ENCODE data around the gene ARPC1A. TPM values are rescaled to one million over a fixed set of nuclear protein-coding genes. Genes with fewer than 3 reads are reported as not detected.

ARPC1A gene
- total RNA-seq, 1 donor from 2014 or later: 196 TPM

DNA sequence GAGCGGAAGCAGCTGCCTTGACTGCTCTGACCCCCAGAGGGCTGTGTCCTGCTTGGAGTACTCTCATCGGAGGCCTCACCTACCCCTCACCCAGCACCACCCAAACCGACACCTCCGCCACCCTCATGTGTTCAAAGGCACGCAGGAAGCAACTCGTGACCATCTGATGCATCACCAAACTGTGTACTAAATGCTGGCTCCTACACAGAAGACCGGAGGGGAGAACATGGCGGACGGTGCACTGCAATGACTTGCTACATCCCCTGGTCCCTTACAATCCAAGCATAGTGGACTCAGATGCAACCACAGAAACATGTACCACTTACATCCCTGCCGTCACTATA is 79.3 kb downstream of the ARPC1A start:
- Mint-ChIP-seq H3K9me3 (ENCODE audit: unreplicated experiment) (no peaks in the 10 kb centered on the region), H3K36me3 (ENCODE audit: low read depth, unreplicated experiment) (peaks cover 46% of the 10 kb centered on the region), H3K27me3 (ENCODE audit: unreplicated experiment) (peaks cover 36% of the 10 kb centered on the region), H3K4me3 (ENCODE audit: unreplicated experiment) (no peak overlapping the region), H3K27ac (ENCODE audit: unreplicated experiment) (no peak overlapping the region), H3K4me1 (ENCODE audit: unreplicated experiment) (peaks cover 29% of the 10 kb centered on the region)
- TF ChIP-seq, protein P1, sequence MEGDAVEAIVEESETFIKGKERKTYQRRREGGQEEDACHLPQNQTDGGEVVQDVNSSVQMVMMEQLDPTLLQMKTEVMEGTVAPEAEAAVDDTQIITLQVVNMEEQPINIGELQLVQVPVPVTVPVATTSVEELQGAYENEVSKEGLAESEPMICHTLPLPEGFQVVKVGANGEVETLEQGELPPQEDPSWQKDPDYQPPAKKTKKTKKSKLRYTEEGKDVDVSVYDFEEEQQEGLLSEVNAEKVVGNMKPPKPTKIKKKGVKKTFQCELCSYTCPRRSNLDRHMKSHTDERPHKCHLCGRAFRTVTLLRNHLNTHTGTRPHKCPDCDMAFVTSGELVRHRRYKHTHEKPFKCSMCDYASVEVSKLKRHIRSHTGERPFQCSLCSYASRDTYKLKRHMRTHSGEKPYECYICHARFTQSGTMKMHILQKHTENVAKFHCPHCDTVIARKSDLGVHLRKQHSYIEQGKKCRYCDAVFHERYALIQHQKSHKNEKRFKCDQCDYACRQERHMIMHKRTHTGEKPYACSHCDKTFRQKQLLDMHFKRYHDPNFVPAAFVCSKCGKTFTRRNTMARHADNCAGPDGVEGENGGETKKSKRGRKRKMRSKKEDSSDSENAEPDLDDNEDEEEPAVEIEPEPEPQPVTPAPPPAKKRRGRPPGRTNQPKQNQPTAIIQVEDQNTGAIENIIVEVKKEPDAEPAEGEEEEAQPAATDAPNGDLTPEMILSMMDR (IDR thresholded peaks at IDR 0.05; ENCODE audit: unreplicated experiment): no peak
- DNase-seq (ENCODE audit: low spot score): no peak

GRCh38 chr7:99406557-99406956 is 80.9 kb downstream of the ARPC1A start:
- H3K36me3 Mint-ChIP-seq (ENCODE audit: low read depth, unreplicated experiment): peaks cover 42% of the 10 kb centered on the region
- H3K4me1 Mint-ChIP-seq (ENCODE audit: unreplicated experiment): peaks cover 35% of the 10 kb centered on the region
- peaks cover 37% of the 10 kb centered on the region for H3K27me3 Mint-ChIP-seq (ENCODE audit: unreplicated experiment)
- TF ChIP-seq, protein P1 (IDR thresholded peaks at IDR 0.05; ENCODE audit: unreplicated experiment): no peak
- H3K9me3 Mint-ChIP-seq (ENCODE audit: unreplicated experiment): no peaks in the 10 kb centered on the region
- peak overlapping the region; percentile 100 for H3K27ac Mint-ChIP-seq (ENCODE audit: unreplicated experiment)
- no peak for DNase-seq (ENCODE audit: low spot score)
- peak overlapping the region; percentile 15 for H3K4me3 Mint-ChIP-seq (ENCODE audit: unreplicated experiment)

DNA sequence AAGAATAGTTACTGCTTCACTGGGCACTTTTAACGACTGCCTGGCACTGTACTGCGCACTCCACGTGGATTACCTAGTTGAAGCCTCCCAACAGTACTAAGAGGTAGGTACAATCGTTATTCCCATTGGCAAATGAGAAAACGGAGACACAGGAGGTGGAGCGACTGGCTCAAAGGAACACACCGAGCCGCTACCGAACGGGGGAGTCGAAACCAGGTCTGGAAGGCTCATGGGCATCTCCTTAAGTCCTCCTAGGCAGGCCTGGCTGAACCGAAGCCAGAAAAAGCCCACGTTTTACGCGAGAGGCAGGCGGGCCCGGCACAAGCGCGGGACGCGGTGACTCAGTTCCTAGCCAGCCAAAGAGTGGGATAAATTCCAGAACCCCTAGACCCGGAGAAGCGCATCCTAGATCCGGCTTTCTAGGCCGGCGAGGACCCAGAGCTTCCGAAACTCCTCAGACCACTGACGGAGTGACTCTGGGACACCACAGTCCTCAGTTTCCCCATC is 82.2 kb downstream of the ARPC1A start:
- TF ChIP-seq, protein P1 (IDR thresholded peaks at IDR 0.05; ENCODE audit: unreplicated experiment): no peak
- Mint-ChIP-seq H3K36me3 (ENCODE audit: low read depth, unreplicated experiment) (peaks cover 48% of the 10 kb centered on the region), H3K27me3 (ENCODE audit: unreplicated experiment) (peaks cover 37% of the 10 kb centered on the region), H3K4me1 (ENCODE audit: unreplicated experiment) (peaks cover 35% of the 10 kb centered on the region), H3K27ac (ENCODE audit: unreplicated experiment) (peak overlapping the region; percentile 100), H3K9me3 (ENCODE audit: unreplicated experiment) (no peaks in the 10 kb centered on the region), H3K4me3 (ENCODE audit: unreplicated experiment) (peak overlapping the region; percentile 99)
- DNase-seq (ENCODE audit: low spot score): peak; percentile 24

DNA sequence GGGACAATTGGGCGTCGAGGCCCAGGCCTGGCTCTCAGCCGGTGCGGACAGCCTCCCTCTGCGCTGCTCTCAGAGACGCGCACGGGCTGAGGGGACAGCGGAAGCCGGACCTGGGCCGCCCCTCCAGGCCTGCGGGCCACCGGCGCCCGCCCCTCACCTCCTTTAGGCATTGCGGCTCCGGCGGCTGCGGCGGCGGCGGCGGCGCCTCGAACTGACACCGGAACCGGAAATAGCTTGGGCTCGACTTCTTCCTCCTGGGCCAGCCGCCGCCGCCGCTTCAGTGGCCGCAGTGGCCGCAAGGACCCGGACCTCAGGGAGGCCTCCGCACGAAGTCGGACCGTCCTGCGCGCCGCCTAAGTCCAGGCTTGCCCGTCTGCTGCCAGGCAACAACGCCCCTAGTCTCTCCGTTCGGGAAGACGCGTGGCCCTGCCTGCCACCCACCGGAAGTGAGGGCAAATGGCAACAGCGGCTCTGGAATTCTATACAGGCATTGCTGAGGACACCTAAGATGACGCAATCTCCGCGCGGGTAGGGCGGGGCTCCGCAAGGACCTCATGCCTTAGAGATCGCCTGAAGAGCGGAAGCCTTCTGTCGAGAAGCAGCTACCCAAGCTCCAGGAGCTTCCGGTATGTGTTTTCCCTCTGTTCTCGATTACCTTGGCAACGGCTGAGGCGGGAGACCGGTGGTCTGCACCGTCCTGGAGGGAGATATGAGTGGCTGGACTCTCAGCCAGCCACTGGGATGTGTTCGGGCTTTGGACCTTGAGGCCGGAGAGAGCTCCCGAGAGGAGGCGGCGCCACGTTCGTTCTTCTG is 82.9 kb downstream of the ARPC1A start, which contains the start of the genes BUD31 and PDAP1:
Gene BUD31 (plus strand): TSS at position 591 of the 813 bp plus-strand sequence. CDS start 2,124 bp downstream, outside the sequence.
Gene PDAP1 (minus strand): TSS at position 219 of the 813 bp plus-strand sequence. CDS start 49 bp downstream, at position 170.
- Mint-ChIP-seq H3K36me3 (ENCODE audit: low read depth, unreplicated experiment) (peaks cover 48% of the 10 kb centered on the region), H3K27ac (ENCODE audit: unreplicated experiment) (peak within 1 kb of the TSS; percentile 100)

More for the DNA sequence above, 82.9 kb downstream of the ARPC1A start, which contains the start of the genes BUD31 and PDAP1:
- peak; percentile 86 for DNase-seq (ENCODE audit: low spot score)
- H3K4me1 Mint-ChIP-seq (ENCODE audit: unreplicated experiment): peaks cover 35% of the 10 kb centered on the region
- H3K9me3 Mint-ChIP-seq (ENCODE audit: unreplicated experiment): no peaks in the 10 kb centered on the region
- H3K4me3 Mint-ChIP-seq (ENCODE audit: unreplicated experiment): peak within 1 kb of the TSS; percentile 99
- TF ChIP-seq, protein P1 (IDR thresholded peaks at IDR 0.05; ENCODE audit: unreplicated experiment): no peak
- H3K27me3 Mint-ChIP-seq (ENCODE audit: unreplicated experiment): peaks cover 35% of the 10 kb centered on the region
